NCI-H1048 (cell line): Measurements from ENCODE around the gene TNFSF10.

Experiments
- DNase-seq: peaks from one replicate; lab custom pipeline; 2025; lab: John Stamatoyannopoulos, UW

The TNFSF10 gene

GRCh38 chr3:172517859-172518466 lies 5.3 kb downstream of the TNFSF10 start:
- no peak for DNase-seq

- DNase-seq, result no peak
Measured at GRCh38 chr3:172516318-172517214, 6.7 kb downstream of the TNFSF10 start.

GRCh38 chr3:172515130-172515918 lies 7.9 kb downstream of the TNFSF10 start:
- no peak for DNase-seq

- DNase-seq, result no peak
Measured at GRCh38 chr3:172514678-172515077, 8.6 kb downstream of the TNFSF10 start.

- no peak for DNase-seq
Measured at GRCh38 chr3:172513488-172513887, 9.7 kb downstream of the TNFSF10 start.

GRCh38 chr3:172511783-172512762 lies 11.2 kb downstream of the TNFSF10 start:
- DNase-seq, result no peak

GRCh38 chr3:172506094-172506493 lies 17.1 kb downstream of the TNFSF10 start:
- no peak for DNase-seq

- DNase-seq, result no peak
Measured at GRCh38 chr3:172501540-172501939, 21.7 kb downstream of the TNFSF10 start.

- DNase-seq, result peak; percentile 20
Measured at GRCh38 chr3:172490198-172490669, 33.0 kb downstream of the TNFSF10 start.

GRCh38 chr3:172478116-172478515 lies 45.1 kb downstream of the TNFSF10 start:
- DNase-seq, result no peak

GRCh38 chr3:172476347-172476746 lies 46.9 kb downstream of the TNFSF10 start:
- DNase-seq, result no peak

GRCh38 chr3:172475703-172476102 lies 47.5 kb downstream of the TNFSF10 start:
- DNase-seq, result no peak

GRCh38 chr3:172471903-172472302 lies 51.3 kb downstream of the TNFSF10 start:
- no peak for DNase-seq

- DNase-seq, result no peak
Measured at GRCh38 chr3:172470588-172470987, 52.6 kb downstream of the TNFSF10 start.

- DNase-seq, result no peak
Measured at GRCh38 chr3:172467170-172467824, 55.9 kb downstream of the TNFSF10 start.

- no peak for DNase-seq
Measured at GRCh38 chr3:172466553-172467130, 56.6 kb downstream of the TNFSF10 start.

- DNase-seq, result no peak
Measured at GRCh38 chr3:172465281-172465680, 57.9 kb downstream of the TNFSF10 start.

GRCh38 chr3:172464306-172464705 lies 58.9 kb downstream of the TNFSF10 start:
- DNase-seq, result no peak

GRCh38 chr3:172461530-172462138 lies 61.6 kb downstream of the TNFSF10 start:
- DNase-seq, result no peak

- DNase-seq, result no peak
Measured at GRCh38 chr3:172456404-172456803, 66.8 kb downstream of the TNFSF10 start.
